ENCODE measurements around the gene RAB11FIP5. TPM values are rescaled to one million over a fixed set of nuclear protein-coding genes. Genes with fewer than 3 reads are reported as not detected.

RAB11FIP5 gene
- total RNA-seq, 1 experiment from 2014 or later = 20.8 TPM

- no peak overlapping the region for H2AFZ ChIP-seq (ENCODE audit: low read depth, low read length, poor library complexity, severe bottlenecking)
- no TSS peak for BruUV-seq (replicated peaks)
- peaks cover 3% of the 10 kb centered on the region; the same call in 1 of the 2 replicates for H4K20me1 ChIP-seq (ENCODE audit: insufficient read depth)
- no peaks in the 10 kb centered on the region for H3K9me2 ChIP-seq (ENCODE audit: insufficient read depth)
- TF ChIP-seq SIN3A (IDR thresholded peaks at IDR 0.05; ENCODE audit: low read depth) (no peak), JUND (IDR thresholded peaks at IDR 0.05) (no peak; the same call in 1 of the 2 replicates)
- ChIA-PET POLR2A (no interaction called here), CTCF (interaction anchor here (2.0 to 2.3 kb wide), 2 partner anchors 67 to 88 kb away, joined by 6 to 9 read pairs; no protein-coding TSS in a partner anchor), RAD21 (ENCODE audit: low non-redundant PET in 1 of 2, low total read pairs in 2 of 2, uncharacterized antibody in 2 of 2, unreplicated experiment in 2 of 2) (interaction anchor here in 1 of 2 experiments (0.9 kb wide), 1 partner anchor 23 kb away, joined by 3 read pairs; the partner anchor contains the start of gene RAB11FIP5)
- H3K4me3 ChIP-seq (replicated peaks in 1 of 2; ENCODE audit: low read depth in 1 of 2, low read length in 2 of 2) = no peak overlapping the region
- H3K27me3 ChIP-seq (ENCODE audit: insufficient read depth, low read length) = no peaks in the 10 kb centered on the region
- DNase-seq (ENCODE audit: low read depth, low spot score) (peak; percentile 27), ATAC-seq (peak; percentile 57)
- 0 out of 2 replicates have a peak overlapping the region, but pooled peaks have one; percentile 7 for H3K27ac ChIP-seq (ENCODE audit: low read depth, low read length)
- intact Hi-C loops (cut with micrococcal nuclease) = loop anchor here (5.0 kb wide), 1 partner anchor 88 kb away; no protein-coding TSS in a partner anchor
- peaks cover 30% of the 10 kb centered on the region; the same call in 1 of the 2 replicates for H3K79me2 ChIP-seq (ENCODE audit: insufficient read depth, low read length)
- peak overlapping the region; percentile 9; the same call in 1 of the 2 replicates for H3K4me2 ChIP-seq (ENCODE audit: low read length)
- H3K9ac ChIP-seq (ENCODE audit: low read length) = no peak overlapping the region
- no peaks in the 10 kb centered on the region for H3K9me3 ChIP-seq (ENCODE audit: control insufficient read depth in 1 of 2, insufficient read depth in 1 of 2, low read depth in 1 of 2, low read length in 2 of 2)
- peaks cover 0 to 18% of the 10 kb centered on the region in 2 experiments; a peak in 2 of 4 replicates for H3K4me1 ChIP-seq (ENCODE audit: control insufficient read depth in 1 of 2, insufficient read depth in 2 of 2, low read length in 2 of 2)
- H3K36me3 ChIP-seq (ENCODE audit: control insufficient read depth in 1 of 2, insufficient read depth in 2 of 2, low read length in 2 of 2) = peaks cover 0 to 6% of the 10 kb centered on the region in 2 experiments; a peak in 2 of 4 replicates
Measured at GRCh38 chr2:73089270-73090030, 23.3 kb downstream of the RAB11FIP5 start.

DNA sequence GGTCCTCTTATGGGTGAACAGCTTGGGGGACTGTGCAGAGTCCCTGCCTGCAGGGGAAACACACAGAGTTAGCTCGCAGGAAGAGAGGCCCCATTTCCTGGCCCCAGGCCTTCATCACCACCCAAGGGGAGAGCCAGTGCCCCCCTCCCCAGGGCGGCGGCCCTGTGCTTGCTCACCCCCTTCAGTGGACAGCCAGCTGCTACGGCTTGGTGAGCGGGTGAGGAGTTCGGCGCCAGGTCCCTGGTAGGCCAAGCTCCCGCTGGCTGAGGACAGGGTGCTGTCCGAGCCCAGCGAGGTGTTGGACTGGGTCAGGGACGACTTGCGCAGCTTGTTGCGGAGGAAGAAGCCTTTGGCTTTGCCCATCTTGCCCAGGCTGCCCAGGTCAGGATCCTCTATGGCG is 24.0 kb downstream of the RAB11FIP5 start:
- intact Hi-C loops (cut with micrococcal nuclease) = loop anchor here (5.0 kb wide), 1 partner anchor 89 kb away; no protein-coding TSS in a partner anchor
- Histone ChIP-seq H3K4me1 (ENCODE audit: control insufficient read depth in 1 of 2, insufficient read depth in 2 of 2, low read length in 2 of 2) (peaks cover 0 to 14% of the 10 kb centered on the region in 2 experiments; a peak in 2 of 4 replicates), H3K27me3 (ENCODE audit: insufficient read depth, low read length) (no peaks in the 10 kb centered on the region), H3K4me3 (replicated peaks in 1 of 2; ENCODE audit: low read depth in 1 of 2, low read length in 2 of 2) (no peak overlapping the region), H3K4me2 (ENCODE audit: low read length) (no peak overlapping the region), H3K27ac (ENCODE audit: low read depth, low read length) (no peak overlapping the region), H3K36me3 (ENCODE audit: control insufficient read depth in 1 of 2, insufficient read depth in 2 of 2, low read length in 2 of 2) (peaks cover 0 to 10% of the 10 kb centered on the region in 2 experiments; a peak in 2 of 4 replicates), H4K20me1 (ENCODE audit: insufficient read depth) (peaks cover 3% of the 10 kb centered on the region; the same call in 1 of the 2 replicates), H3K79me2 (ENCODE audit: insufficient read depth, low read length) (peaks cover 32% of the 10 kb centered on the region; the same call in 1 of the 2 replicates), H3K9ac (ENCODE audit: low read length) (no peak overlapping the region), H3K9me2 (ENCODE audit: insufficient read depth) (no peaks in the 10 kb centered on the region), H3K9me3 (ENCODE audit: control insufficient read depth in 1 of 2, insufficient read depth in 1 of 2, low read depth in 1 of 2, low read length in 2 of 2) (no peaks in the 10 kb centered on the region), H2AFZ (ENCODE audit: low read depth, low read length, poor library complexity, severe bottlenecking) (no peak overlapping the region)
- no TSS peak for BruUV-seq (replicated peaks)
- ChIA-PET RAD21 (ENCODE audit: low non-redundant PET in 1 of 2, low total read pairs in 2 of 2, uncharacterized antibody in 2 of 2, unreplicated experiment in 2 of 2) (no interaction called here), POLR2A (no interaction called here), CTCF (interaction anchor here (2.0 to 2.3 kb wide), 2 partner anchors 68 to 89 kb away, joined by 6 to 9 read pairs; no protein-coding TSS in a partner anchor)
- DNase-seq (ENCODE audit: low read depth, low spot score) = no peak
- no peak for ATAC-seq
- TF ChIP-seq CBX3 (IDR thresholded peaks at IDR 0.05; ENCODE audit: low read depth) (no peak), EGR1 (IDR thresholded peaks at IDR 0.05; ENCODE audit: low read depth) (no peak), SIN3A (IDR thresholded peaks at IDR 0.05; ENCODE audit: low read depth) (no peak), CTCF (IDR thresholded peaks at IDR 0.05 in 2 of 3, conservative IDR thresholded peaks at IDR 0.05 in 1 of 3; ENCODE audit: borderline replicate concordance in 1 of 3, insufficient read depth in 1 of 3, low read depth in 2 of 3, low read length in 2 of 3) (no peak), ELF1 (IDR thresholded peaks at IDR 0.05; ENCODE audit: borderline replicate concordance, low read depth) (no peak), POLR2A (IDR thresholded peaks at IDR 0.05; ENCODE audit: borderline replicate concordance, extremely low read depth, insufficient read depth, insufficient read length) (no peak), YY1 (IDR thresholded peaks at IDR 0.05; ENCODE audit: extremely low read depth, insufficient replicate concordance, low read depth, low read length) (no peak), JUND (IDR thresholded peaks at IDR 0.05) (no peak), SRF (IDR thresholded peaks at IDR 0.05; ENCODE audit: low read depth) (no peak), ZNF274 (IDR thresholded peaks at IDR 0.05; ENCODE audit: low read depth, low read length) (no peak), EZH2 (IDR thresholded peaks at IDR 0.05) (no peak), POLR2AphosphoS5 (IDR thresholded peaks at IDR 0.05; ENCODE audit: low read depth, low read length) (no peak)
- TF ChIP-seq, protein P1, sequence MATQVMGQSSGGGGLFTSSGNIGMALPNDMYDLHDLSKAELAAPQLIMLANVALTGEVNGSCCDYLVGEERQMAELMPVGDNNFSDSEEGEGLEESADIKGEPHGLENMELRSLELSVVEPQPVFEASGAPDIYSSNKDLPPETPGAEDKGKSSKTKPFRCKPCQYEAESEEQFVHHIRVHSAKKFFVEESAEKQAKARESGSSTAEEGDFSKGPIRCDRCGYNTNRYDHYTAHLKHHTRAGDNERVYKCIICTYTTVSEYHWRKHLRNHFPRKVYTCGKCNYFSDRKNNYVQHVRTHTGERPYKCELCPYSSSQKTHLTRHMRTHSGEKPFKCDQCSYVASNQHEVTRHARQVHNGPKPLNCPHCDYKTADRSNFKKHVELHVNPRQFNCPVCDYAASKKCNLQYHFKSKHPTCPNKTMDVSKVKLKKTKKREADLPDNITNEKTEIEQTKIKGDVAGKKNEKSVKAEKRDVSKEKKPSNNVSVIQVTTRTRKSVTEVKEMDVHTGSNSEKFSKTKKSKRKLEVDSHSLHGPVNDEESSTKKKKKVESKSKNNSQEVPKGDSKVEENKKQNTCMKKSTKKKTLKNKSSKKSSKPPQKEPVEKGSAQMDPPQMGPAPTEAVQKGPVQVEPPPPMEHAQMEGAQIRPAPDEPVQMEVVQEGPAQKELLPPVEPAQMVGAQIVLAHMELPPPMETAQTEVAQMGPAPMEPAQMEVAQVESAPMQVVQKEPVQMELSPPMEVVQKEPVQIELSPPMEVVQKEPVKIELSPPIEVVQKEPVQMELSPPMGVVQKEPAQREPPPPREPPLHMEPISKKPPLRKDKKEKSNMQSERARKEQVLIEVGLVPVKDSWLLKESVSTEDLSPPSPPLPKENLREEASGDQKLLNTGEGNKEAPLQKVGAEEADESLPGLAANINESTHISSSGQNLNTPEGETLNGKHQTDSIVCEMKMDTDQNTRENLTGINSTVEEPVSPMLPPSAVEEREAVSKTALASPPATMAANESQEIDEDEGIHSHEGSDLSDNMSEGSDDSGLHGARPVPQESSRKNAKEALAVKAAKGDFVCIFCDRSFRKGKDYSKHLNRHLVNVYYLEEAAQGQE (IDR thresholded peaks at IDR 0.05; ENCODE audit: low read depth) = no peak

All from HCT116 (cell line).